A549 (cell line): ENCODE results near the gene ADAM8. TPM values are rescaled to one million over a fixed set of nuclear protein-coding genes. Genes with fewer than 3 reads are reported as not detected.

ENCODE experiments used
- ATAC-seq, 2 experiments: fragments of 200-7000 bp in 1 of 2; fragments of >200 bp in 1 of 2; cut with Nextera tagmentation in 1 of 2; cut with Tn5 transposase in 1 of 2; 3 replicates each; pipeline versions ENCODE4 v1.8.0 to v1.9.1; 2018 to 2020; ENCODE audit warnings: mild to moderate bottlenecking in 1 of 2, moderate library complexity in 1 of 2
- CTCF ChIA-PET: fragments of 300-600 bp; sonication (Branson Sonifier 250); formaldehyde crosslinking; extraction: SDS; loops from one replicate; lab custom pipeline; 2021; ENCODE audit warnings: antibody characterized with exemption, inconsistent platforms; lab: Yijun Ruan, JAX
- POLR2A ChIA-PET: fragments of 350-600 bp; formaldehyde crosslinking; extraction: SDS; loops from one replicate; lab custom pipeline; 2021; ENCODE audit warnings: antibody characterized with exemption, inconsistent platforms; lab: Yijun Ruan, JAX
- DNase-seq, 2 experiments: peaks; one replicate each; pipeline versions ENCODE4 v3.0.0 to v3.0.0-alpha.2; 2011 to 2016; ENCODE audit warnings: low read depth in 1 of 2, low spot score in 1 of 2
- FAIRE-seq: peaks from 2 replicates; lab custom pipeline; 2011; peaks lifted over from hg19 to GRCh38; lab: Jason Lieb, UNC
- H3K27ac ChIP-seq, 2 experiments: fragments of >200 bp; sonication (Bioruptor Twin); formaldehyde crosslinking; 3 replicates each; pipeline ENCODE4 v1.5.1; 2016 to 2017
- H3K4me1 ChIP-seq: fragments of >200 bp; sonication (Bioruptor Twin); formaldehyde crosslinking; 3 replicates; pipeline ENCODE4 v1.6.1; 2016
- H3K4me2 ChIP-seq: fragments of >200 bp; sonication (Bioruptor Twin); formaldehyde crosslinking; 3 replicates; pipeline ENCODE4 v1.6.1; 2016
- H3K4me3 ChIP-seq: fragments of >200 bp; sonication (Bioruptor Twin); formaldehyde crosslinking; 3 replicates; pipeline ENCODE4 v1.5.1; 2016
- H3K9me3 ChIP-seq: fragments of >200 bp; sonication (Bioruptor Twin); formaldehyde crosslinking; 3 replicates; pipeline ENCODE4 v1.6.1; 2016
- CBX8 ChIP-seq: fragments of 200-600 bp; sonication (generic); IDR thresholded peaks from 2 replicates; pipeline ENCODE4 v1.6.1; 2016
- CEBPB ChIP-seq, 2 experiments: fragments of >200 bp in 1 of 2; sonication (Bioruptor Twin) in 1 of 2; formaldehyde crosslinking in 1 of 2; IDR thresholded peaks; 2 replicates each; pipeline ENCODE4 v1.6.1; 2012 to 2016
- EP300 ChIP-seq, 2 experiments: fragments of >200 bp; sonication (Bioruptor Twin); formaldehyde crosslinking; IDR thresholded peaks; 2 replicates in 1 of 2; 3 replicates in 1 of 2; pipeline ENCODE4 v1.6.1; 2016 to 2017
- ESRRA ChIP-seq: fragments of 150-350 bp; IDR thresholded peaks from 2 replicates; pipeline ENCODE4 v1.6.1; 2014; ENCODE audit warnings: mild to moderate bottlenecking, low read length, borderline replicate concordance
- FOSL2 ChIP-seq, 2 experiments: fragments of 450-650 bp in 1 of 2; fragments of >200 bp in 1 of 2; sonication (Bioruptor Twin) in 1 of 2; formaldehyde crosslinking; IDR thresholded peaks; 2 replicates each; pipeline versions ENCODE4 v1.5.0 to v1.6.1; 2016 to 2020; ENCODE audit warnings: mild to moderate bottlenecking in 1 of 2, moderate library complexity in 1 of 2
- FOXS1 ChIP-seq: fragments of 250-450 bp; sonication (Bioruptor Pico); IDR thresholded peaks from 2 replicates; pipeline ENCODE4 v1.5.0; 2020; ENCODE audit warnings: mild to moderate bottlenecking, moderate library complexity
- JUNB ChIP-seq: fragments of >200 bp; sonication (Bioruptor Twin); formaldehyde crosslinking; IDR thresholded peaks from 2 replicates; pipeline ENCODE4 v1.6.1; 2016
- KDM1A ChIP-seq: fragments of 200-600 bp; sonication (generic); IDR thresholded peaks from 2 replicates; pipeline ENCODE4 v1.6.1; 2016; ENCODE audit warnings: low read depth, mild to moderate bottlenecking
- MAFK ChIP-seq: fragments of 450-650 bp; IDR thresholded peaks from 2 replicates; pipeline ENCODE4 v1.6.1; 2014; ENCODE audit not compliant: partially characterized antibody
- MYC ChIP-seq: IDR thresholded peaks from 2 replicates; pipeline ENCODE4 v1.6.1; 2012; ENCODE audit warnings: mild to moderate bottlenecking, inconsistent platforms, low read length, improper control_type of control experiment, borderline replicate concordance
- NFE2L2 ChIP-seq: fragments of 150-350 bp; conservative IDR thresholded peaks from 2 replicates; pipeline ENCODE4 v1.6.1; 2014; ENCODE audit warnings: low read length
- NPAS2 ChIP-seq: fragments of 250-450 bp; sonication (Bioruptor Pico); IDR thresholded peaks from 2 replicates; pipeline ENCODE4 v1.8.0; 2022; ENCODE audit warnings: mild to moderate bottlenecking, moderate library complexity, borderline replicate concordance
- PHF8 ChIP-seq: fragments of 200-600 bp; sonication (generic); IDR thresholded peaks from 2 replicates; pipeline ENCODE4 v1.6.1; 2016; ENCODE audit warnings: low read depth, mild to moderate bottlenecking, antibody characterized with exemption, moderate library complexity, borderline replicate concordance
- RCOR1 ChIP-seq: fragments of 150-350 bp; IDR thresholded peaks from 2 replicates; pipeline ENCODE4 v1.6.1; 2014; ENCODE audit warnings: antibody characterized with exemption, low read length, low read depth
- RFX5 ChIP-seq: fragments of 450-650 bp; IDR thresholded peaks from 2 replicates; pipeline ENCODE4 v1.7.1; 2014; ENCODE audit warnings: antibody characterized with exemption, mild to moderate bottlenecking, moderate library complexity
- TFCP2L1 ChIP-seq: fragments of 250-450 bp; sonication (Bioruptor Pico); IDR thresholded peaks from 2 replicates; pipeline ENCODE4 v1.5.0; 2021; ENCODE audit warnings: mild to moderate bottlenecking
- ZC3H11A ChIP-seq: fragments of 450-650 bp; IDR thresholded peaks from 2 replicates; pipeline ENCODE4 v1.6.1; 2014; ENCODE audit warnings: antibody characterized with exemption, mild to moderate bottlenecking
- ZFP36 ChIP-seq: fragments of 450-650 bp; IDR thresholded peaks from 2 replicates; pipeline ENCODE4 v1.6.1; 2014; ENCODE audit warnings: borderline replicate concordance; ENCODE audit not compliant: partially characterized antibody
- WGBS: methylation state at CpG from one replicate; pipeline ENCODE4 v1.1.6; 2017; ENCODE audit errors: missing lambda C conversion rate; 5-methylcytosine and 5-hydroxymethylcytosine counted together
- polyA plus RNA-seq, 4 experiments: library from polyadenylated mRNA; depleted of rRNA in 3 of 4; stranded (reverse); fragments of >200 nt; fragmentation: RNase III in 1 of 4; extraction: RNeasy Plus Mini Kit Qiagen cat#74134 plus additional on column Dnase treatment in 1 of 4; gene quantifications; 2 replicates in 3 of 4; 3 replicates in 1 of 4; pipeline ENCODE4 v1.2.3, GENCODE V29; 2011 to 2017
- TF ChIP-seq, protein P1 (sequence below): fragments of >200 bp; sonication (Bioruptor Twin); formaldehyde crosslinking; IDR thresholded peaks from 3 replicates; pipeline ENCODE4 v1.5.1; 2016
- TF ChIP-seq, protein P2 (sequence below): IDR thresholded peaks from 2 replicates; pipeline ENCODE4 v1.6.1; 2012
- TF ChIP-seq, protein P3 (sequence below): fragments of 150-350 bp; IDR thresholded peaks from 2 replicates; pipeline ENCODE4 v1.6.1; 2014; ENCODE audit warnings: low read depth, mild to moderate bottlenecking, low read length

Gene ADAM8
- polyA plus RNA-seq, 2 of the 4 experiments (the other 2 are of a cell fraction), result 1.4 to 4.1 TPM

DNA sequence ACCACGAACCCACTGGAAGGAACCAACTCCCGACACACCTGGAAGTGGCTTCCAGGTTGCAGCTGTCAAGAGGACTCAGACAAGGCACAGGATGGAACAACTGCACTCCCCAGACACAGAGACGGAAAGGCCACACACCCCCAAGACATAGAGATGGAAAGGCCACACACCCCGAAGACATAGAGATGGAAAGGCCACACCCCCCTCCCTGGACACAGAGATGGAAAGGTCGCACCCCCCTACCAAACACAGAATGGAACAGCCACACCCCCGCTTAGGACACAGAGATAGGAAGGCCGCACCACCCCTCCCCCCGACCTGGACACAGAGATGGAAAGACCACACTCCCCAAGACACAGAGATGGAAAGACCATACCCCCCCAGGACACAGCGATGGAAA, 39.6 kb upstream of the ADAM8 start:
- 81% methylated on average over 9 of the region's 9 CpGs for WGBS
- TF ChIP-seq ESRRA, result no peak
- no peaks in the 10 kb centered on the region; the same call in 2 of the 3 replicates for H3K9me3 ChIP-seq
- no peak for FAIRE-seq
- no peak overlapping the region for H3K4me3 ChIP-seq
- CTCF ChIA-PET, result interaction anchor here (1.0 to 3.6 kb wide), 4 partner anchors 9 to 51 kb away, joined by 3 to 33 read pairs (median 9); no protein-coding TSS in a partner anchor
- peak in 1 of 2 experiments; percentile 61 for DNase-seq
- ATAC-seq, result no peak
- POLR2A ChIA-PET, result no interaction called here
- H3K27ac ChIP-seq, result no peak overlapping the region
- no peak overlapping the region for H3K4me2 ChIP-seq
- H3K4me1 ChIP-seq, result 0 out of 3 replicates have a peak, but pooled peaks cover 7% of the 10 kb centered on the region

DNA sequence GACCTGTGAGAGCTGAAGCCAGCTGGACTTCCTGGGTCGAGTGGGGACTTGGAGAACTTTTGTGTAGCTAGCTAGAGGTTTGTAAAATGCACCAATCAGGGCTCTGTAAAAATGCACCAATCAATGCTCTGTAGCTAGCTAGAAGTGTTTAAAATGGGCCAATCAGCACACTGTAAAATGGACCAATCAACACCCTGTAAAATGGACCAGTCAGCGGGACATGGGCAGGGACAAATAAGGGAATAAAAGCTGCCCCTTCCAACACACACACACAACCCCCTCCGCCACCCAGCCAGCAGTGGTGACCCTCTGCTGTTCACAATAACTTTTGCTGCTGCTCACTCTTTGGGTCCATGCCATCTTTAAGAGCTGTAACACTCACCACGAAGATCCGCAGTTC, 39.2 kb upstream of the ADAM8 start:
- CTCF ChIA-PET, result interaction anchor here (1.0 to 3.6 kb wide), 4 partner anchors 9 to 51 kb away, joined by 3 to 33 read pairs (median 9); no protein-coding TSS in a partner anchor
- WGBS, result 63% methylated on average over 5 of the region's 5 CpGs
- 0 out of 3 replicates have a peak, but pooled peaks cover 7% of the 10 kb centered on the region for H3K4me1 ChIP-seq

DNA sequence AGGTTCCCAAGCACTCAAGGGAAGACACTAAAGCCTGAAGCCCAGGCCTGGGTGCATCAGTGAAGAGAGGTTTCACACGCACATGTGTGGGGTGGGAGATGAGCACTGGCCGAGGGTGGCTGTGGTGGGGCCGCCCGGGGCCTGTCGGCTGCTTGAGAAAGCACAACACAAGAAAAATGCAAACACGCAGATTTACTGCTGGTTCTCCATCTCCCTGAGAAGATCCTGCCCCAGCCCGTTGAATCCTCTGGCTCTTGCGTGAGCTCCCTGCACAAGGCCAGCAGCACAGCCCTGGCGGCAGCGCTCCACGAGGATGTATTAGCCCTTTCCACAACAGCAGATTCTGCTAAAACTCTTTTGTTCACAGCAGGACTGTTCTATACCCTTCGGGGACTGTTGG, 38.2 kb upstream of the ADAM8 start:
- no peak for FAIRE-seq
- 92% methylated on average over 12 of the region's 12 CpGs for WGBS
- DNase-seq, result no peak
- no peak overlapping the region for H3K27ac ChIP-seq
- POLR2A ChIA-PET, result no interaction called here
- no peak overlapping the region for H3K4me3 ChIP-seq
- TF ChIP-seq ZFP36 (no peak), RCOR1 (no peak), EP300 (IDR thresholded peaks at IDR 0.05) (no peak), TFCP2L1 (CRISPR knock-in tag) (no peak), KDM1A (no peak), CBX8 (no peak), ZC3H11A (no peak)
- TF ChIP-seq, protein P1, sequence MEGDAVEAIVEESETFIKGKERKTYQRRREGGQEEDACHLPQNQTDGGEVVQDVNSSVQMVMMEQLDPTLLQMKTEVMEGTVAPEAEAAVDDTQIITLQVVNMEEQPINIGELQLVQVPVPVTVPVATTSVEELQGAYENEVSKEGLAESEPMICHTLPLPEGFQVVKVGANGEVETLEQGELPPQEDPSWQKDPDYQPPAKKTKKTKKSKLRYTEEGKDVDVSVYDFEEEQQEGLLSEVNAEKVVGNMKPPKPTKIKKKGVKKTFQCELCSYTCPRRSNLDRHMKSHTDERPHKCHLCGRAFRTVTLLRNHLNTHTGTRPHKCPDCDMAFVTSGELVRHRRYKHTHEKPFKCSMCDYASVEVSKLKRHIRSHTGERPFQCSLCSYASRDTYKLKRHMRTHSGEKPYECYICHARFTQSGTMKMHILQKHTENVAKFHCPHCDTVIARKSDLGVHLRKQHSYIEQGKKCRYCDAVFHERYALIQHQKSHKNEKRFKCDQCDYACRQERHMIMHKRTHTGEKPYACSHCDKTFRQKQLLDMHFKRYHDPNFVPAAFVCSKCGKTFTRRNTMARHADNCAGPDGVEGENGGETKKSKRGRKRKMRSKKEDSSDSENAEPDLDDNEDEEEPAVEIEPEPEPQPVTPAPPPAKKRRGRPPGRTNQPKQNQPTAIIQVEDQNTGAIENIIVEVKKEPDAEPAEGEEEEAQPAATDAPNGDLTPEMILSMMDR, result no peak
- no peak for ATAC-seq
- CTCF ChIA-PET, result interaction anchor here (0.9 to 3.6 kb wide), 10 partner anchors 8 to 63 kb away, joined by 3 to 33 read pairs (median 4); no protein-coding TSS in a partner anchor
- no peaks in the 10 kb centered on the region for H3K9me3 ChIP-seq
- no peak overlapping the region for H3K4me2 ChIP-seq
- H3K4me1 ChIP-seq, result 0 out of 3 replicates have a peak, but pooled peaks cover 7% of the 10 kb centered on the region

More for the DNA sequence above, 39.2 kb upstream of the ADAM8 start:
- no peak overlapping the region for H3K4me3 ChIP-seq
- no peak overlapping the region for H3K27ac ChIP-seq
- POLR2A ChIA-PET, result no interaction called here
- no peaks in the 10 kb centered on the region; the same call in 2 of the 3 replicates for H3K9me3 ChIP-seq
- no peak overlapping the region for H3K4me2 ChIP-seq
- DNase-seq (peak in 1 of 2 experiments; percentile 82), ATAC-seq (peak in 1 of 2 experiments; percentile 27; a peak in 3 of 6 replicates), FAIRE-seq (no peak)
- TF ChIP-seq MAFK (peak; percentile 45), NFE2L2 (no peak), ZFP36 (no peak), CEBPB (IDR thresholded peaks at IDR 0.05) (no peak), FOSL2 (IDR thresholded peaks at IDR 0.05) (no peak), FOSL2 (CRISPR knock-in tag; IDR thresholded peaks at IDR 0.05) (no peak), PHF8 (no peak), RCOR1 (no peak), MYC (no peak), FOXS1 (CRISPR knock-in tag) (no peak), RFX5 (peak; percentile 18; the same call in 1 of the 2 replicates), JUNB (no peak), NPAS2 (CRISPR knock-in tag) (no peak)
- TF ChIP-seq, protein P2, sequence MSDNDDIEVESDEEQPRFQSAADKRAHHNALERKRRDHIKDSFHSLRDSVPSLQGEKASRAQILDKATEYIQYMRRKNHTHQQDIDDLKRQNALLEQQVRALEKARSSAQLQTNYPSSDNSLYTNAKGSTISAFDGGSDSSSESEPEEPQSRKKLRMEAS, result no peak
- TF ChIP-seq, protein P3, sequence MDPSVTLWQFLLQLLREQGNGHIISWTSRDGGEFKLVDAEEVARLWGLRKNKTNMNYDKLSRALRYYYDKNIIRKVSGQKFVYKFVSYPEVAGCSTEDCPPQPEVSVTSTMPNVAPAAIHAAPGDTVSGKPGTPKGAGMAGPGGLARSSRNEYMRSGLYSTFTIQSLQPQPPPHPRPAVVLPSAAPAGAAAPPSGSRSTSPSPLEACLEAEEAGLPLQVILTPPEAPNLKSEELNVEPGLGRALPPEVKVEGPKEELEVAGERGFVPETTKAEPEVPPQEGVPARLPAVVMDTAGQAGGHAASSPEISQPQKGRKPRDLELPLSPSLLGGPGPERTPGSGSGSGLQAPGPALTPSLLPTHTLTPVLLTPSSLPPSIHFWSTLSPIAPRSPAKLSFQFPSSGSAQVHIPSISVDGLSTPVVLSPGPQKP, result no peak
- TF ChIP-seq, all 56 proteins: peak for 2
